HepG2 (cell line): ENCODE results near the gene SOX12. TPM values are rescaled to one million over a fixed set of nuclear protein-coding genes. Genes with fewer than 3 reads are reported as not detected.

Source experiments
- FOXO4 ChIP-seq: sonication (generic); formaldehyde crosslinking; conservative IDR thresholded peaks from 2 replicates; pipeline ENCODE4 v1.8.1; 2023; ENCODE audit warnings: missing genetic modification reagents
- FOXP4 ChIP-seq: sonication (generic); formaldehyde crosslinking; IDR thresholded peaks from 2 replicates; pipeline ENCODE4 v1.4.0; 2020; ENCODE audit warnings: missing genetic modification reagents
- KDM1A ChIP-seq: IDR thresholded peaks from 2 replicates; pipeline ENCODE4 v1.6.1; 2016; ENCODE audit warnings: missing compliant biosample characterization
- KDM6A ChIP-seq: IDR thresholded peaks from 2 replicates; pipeline ENCODE4 v1.6.1; 2016; ENCODE audit warnings: low read depth
- RAD21 ChIP-seq: fragments of 450-650 bp; formaldehyde crosslinking; IDR thresholded peaks from 2 replicates; pipeline ENCODE4 v1.5.0; 2020; ENCODE audit warnings: mild to moderate bottlenecking
- SKI ChIP-seq: fragments of 450-650 bp; IDR thresholded peaks from one replicate; pipeline ENCODE4 v1.6.1; 2018; ENCODE audit warnings: mild to moderate bottlenecking; ENCODE audit not compliant: partially characterized antibody
- TEAD3 ChIP-seq: optimal IDR thresholded peaks from 2 replicates; pipeline ENCODE3; 2016; ENCODE audit warnings: borderline replicate concordance
- THAP11 ChIP-seq: IDR thresholded peaks from 2 replicates; pipeline ENCODE4 v1.6.1; 2016; ENCODE audit warnings: missing biosample characterization, missing genetic modification reagents
- TIGD3 ChIP-seq: sonication (generic); formaldehyde crosslinking; IDR thresholded peaks from 2 replicates; pipeline ENCODE4 v1.5.1; 2020; ENCODE audit warnings: mild to moderate bottlenecking, missing genetic modification reagents, borderline replicate concordance
- ZBTB7A ChIP-seq: sonication (generic); formaldehyde crosslinking; IDR thresholded peaks from 2 replicates; pipeline ENCODE4 v1.8.0; 2022; ENCODE audit warnings: mild to moderate bottlenecking, missing genetic modification reagents
- ZNF136 ChIP-seq: sonication (generic); formaldehyde crosslinking; IDR thresholded peaks from 2 replicates; pipeline ENCODE4 v1.8.1; 2022; ENCODE audit warnings: low read depth, mild to moderate bottlenecking, moderate library complexity, missing genetic modification reagents
- ZNF570 ChIP-seq: sonication (generic); formaldehyde crosslinking; IDR thresholded peaks from 2 replicates; pipeline ENCODE4 v1.4.0; 2020; ENCODE audit warnings: mild to moderate bottlenecking, missing genetic modification reagents, borderline replicate concordance
- ZNF572 ChIP-seq: sonication (generic); formaldehyde crosslinking; IDR thresholded peaks from 2 replicates; pipeline ENCODE4 v1.5.1; 2020; ENCODE audit warnings: mild to moderate bottlenecking, missing genetic modification reagents
- ZNF576 ChIP-seq: sonication (generic); formaldehyde crosslinking; IDR thresholded peaks from 2 replicates; pipeline ENCODE4 v1.4.0; 2020; ENCODE audit warnings: mild to moderate bottlenecking, missing genetic modification reagents
- ZNF615 ChIP-seq: sonication (generic); formaldehyde crosslinking; IDR thresholded peaks from 2 replicates; pipeline ENCODE4 v1.5.0; 2020; ENCODE audit warnings: mild to moderate bottlenecking, missing genetic modification reagents, borderline replicate concordance
- ZNF639 ChIP-seq: conservative IDR thresholded peaks from 2 replicates; pipeline ENCODE4 v1.6.1; 2018; ENCODE audit warnings: missing genetic modification reagents
- ZNF75D ChIP-seq: sonication (generic); formaldehyde crosslinking; IDR thresholded peaks from 2 replicates; pipeline ENCODE4 v1.8.1; 2023; ENCODE audit warnings: missing genetic modification reagents, mild to moderate bottlenecking, borderline replicate concordance
- polyA plus RNA-seq, 8 experiments: library from polyadenylated mRNA; depleted of rRNA in 3 of 8; stranded (reverse) in 7 of 8; unstranded in 1 of 8; fragments of >200 nt; fragmentation: Illumina TruSeq in 4 of 8; extraction: Trizol in 4 of 8; gene quantifications; 2 replicates each; pipeline versions ENCODE4 v1.2.1 to v1.2.3, GENCODE V29; 2011 to 2016; ENCODE audit warnings: low read depth in 4 of 8, missing spikeins in 1 of 8, mixed read lengths in 1 of 8; ENCODE audit not compliant: insufficient read depth in 1 of 8
- total RNA-seq, 5 experiments: library from RNA; depleted of rRNA; stranded (reverse); fragments of >200 nt; fragmentation: Illumina TruSeq; extraction: Trizol; gene quantifications; 2 replicates each; pipeline ENCODE4 v1.2.3, GENCODE V29; 2016; ENCODE audit warnings: low read depth in 1 of 5

The SOX12 gene
- total and polyA plus RNA-seq, 2 of the 13 experiments (the other 11 are each of a cell fraction or from before 2014, with no cell fraction given), result 10.0 to 18.7 TPM

- TF ChIP-seq FOXP4 (CRISPR knock-in tag) (peak; percentile 26; the same call in 1 of the 2 replicates), FOXO4 (no peak), TIGD3 (CRISPR knock-in tag) (no peak), KDM1A (CRISPR knock-in tag) (no peak), ZNF570 (no peak), RAD21 (CRISPR knock-in tag) (no peak), ZNF136 (CRISPR knock-in tag) (peak; percentile 43; the same call in 1 of the 2 replicates), ZNF639 (CRISPR knock-in tag) (no peak), THAP11 (CRISPR knock-in tag) (no peak), TEAD3 (CRISPR knock-in tag) (no peak), ZNF572 (CRISPR knock-in tag) (0 out of 2 replicates have a peak, but pooled peaks have one; percentile 13), KDM6A (no peak), SKI (no peak), ZNF615 (no peak), ZNF75D (no peak), ZBTB7A (CRISPR knock-in tag) (no peak), ZNF576 (no peak)
Observed at GRCh38 chr20:300345-300990, 24.9 kb upstream of the SOX12 start (continued).
